Ishikawa (cell line): Measurements from ENCODE around the gene COL5A2.

Experiments used
- CEBPB ChIP-seq: IDR thresholded peaks from 2 replicates; pipeline ENCODE4 v1.6.1; 2012
- CREB1 ChIP-seq: IDR thresholded peaks from 2 replicates; pipeline ENCODE4 v1.6.1; 2012; ENCODE audit warnings: low read depth
- EGR1 ChIP-seq: IDR thresholded peaks from 2 replicates; pipeline ENCODE4 v1.6.1; 2012
- EP300 ChIP-seq: IDR thresholded peaks from 2 replicates; pipeline ENCODE4 v1.6.1; 2012; ENCODE audit warnings: borderline replicate concordance
- FOXM1 ChIP-seq: IDR thresholded peaks from 2 replicates; pipeline ENCODE4 v1.6.1; 2012; ENCODE audit warnings: low read depth, borderline replicate concordance
- MAX ChIP-seq: IDR thresholded peaks from 2 replicates; pipeline ENCODE4 v1.6.1; 2012
- NFIC ChIP-seq: IDR thresholded peaks from 2 replicates; pipeline ENCODE4 v1.6.1; 2012
- RAD21 ChIP-seq: IDR thresholded peaks from 2 replicates; pipeline ENCODE4 v1.6.1; 2012; ENCODE audit warnings: low read depth
- REST ChIP-seq: IDR thresholded peaks from 2 replicates; pipeline ENCODE4 v1.6.1; 2012; ENCODE audit warnings: low read depth, mild to moderate bottlenecking
- TAF1 ChIP-seq: IDR thresholded peaks from 2 replicates; pipeline ENCODE4 v1.6.1; 2012; ENCODE audit warnings: low read depth, mild to moderate bottlenecking
- TCF12 ChIP-seq: IDR thresholded peaks from 2 replicates; pipeline ENCODE4 v1.6.1; 2012; ENCODE audit warnings: low read depth
- TEAD4 ChIP-seq: IDR thresholded peaks from 2 replicates; pipeline ENCODE4 v1.6.1; 2012
- USF1 ChIP-seq: IDR thresholded peaks from 2 replicates; pipeline ENCODE4 v1.6.1; 2012
- YY1 ChIP-seq: IDR thresholded peaks from 2 replicates; pipeline ENCODE4 v1.6.1; 2012; ENCODE audit warnings: low read depth
- ZBTB7A ChIP-seq: IDR thresholded peaks from 2 replicates; pipeline ENCODE4 v1.6.1; 2012; ENCODE audit warnings: low read depth

The COL5A2 gene

GRCh38 chr2:189218236-189218635, 38.7 kb upstream of the COL5A2 start:
- TF ChIP-seq CEBPB (no peak), ZBTB7A (no peak), CREB1 (no peak), USF1 (no peak), TAF1 (no peak), EGR1 (no peak), MAX (no peak), RAD21 (no peak)

- TF ChIP-seq TEAD4 = no peak
These were observed 38.0 kb upstream of the COL5A2 start for GRCh38 chr2:189217541-189217940.

GRCh38 chr2:189217051-189217450, 37.5 kb upstream of the COL5A2 start:
- no peak for TF ChIP-seq ZBTB7A
- TF ChIP-seq EGR1 = no peak
- TF ChIP-seq TEAD4 = no peak
- no peak for TF ChIP-seq TAF1
- no peak for TF ChIP-seq MAX
- no peak for TF ChIP-seq YY1
- TF ChIP-seq FOXM1 = no peak
- no peak for TF ChIP-seq RAD21
- TF ChIP-seq NFIC = no peak
- no peak for TF ChIP-seq CEBPB
- TF ChIP-seq REST = no peak
- no peak for TF ChIP-seq CREB1
- TF ChIP-seq USF1 = no peak
- no peak for TF ChIP-seq EP300
- no peak for TF ChIP-seq TCF12

- TF ChIP-seq NFIC (no peak), CREB1 (no peak), EP300 (no peak), EGR1 (no peak), USF1 (no peak), MAX (no peak), YY1 (no peak), CEBPB (no peak), RAD21 (no peak)
These were observed 34.9 kb upstream of the COL5A2 start for GRCh38 chr2:189214484-189214883.

- TF ChIP-seq CREB1 (no peak), USF1 (no peak), YY1 (no peak), TCF12 (no peak), RAD21 (no peak), NFIC (no peak), ZBTB7A (no peak), MAX (no peak), CEBPB (no peak), FOXM1 (no peak), REST (no peak), EGR1 (no peak), TAF1 (no peak), EP300 (no peak), TEAD4 (no peak)
These were observed 33.7 kb upstream of the COL5A2 start for GRCh38 chr2:189213250-189213649.
